Osteocyte (in vitro differentiated cells): Measurements from ENCODE around the gene TIMM23. TPM values are rescaled to one million over a fixed set of nuclear protein-coding genes. Genes with fewer than 3 reads are reported as not detected.

Source experiments
- DNase-seq: peaks from one replicate; pipeline ENCODE4 v3.0.0; 2021; ENCODE audit warnings: mixed read lengths; ENCODE audit not compliant: unreplicated experiment; ENCODE audit errors: extremely low spot score
- H3K27ac Mint-ChIP-seq: one replicate; pipeline ENCODE4 v1.8.0; 2021; ENCODE audit warnings: mild to moderate bottlenecking, mixed read lengths; ENCODE audit not compliant: unreplicated experiment
- H3K27me3 Mint-ChIP-seq: one replicate; pipeline ENCODE4 v1.8.0; 2021; ENCODE audit warnings: mixed read lengths; ENCODE audit not compliant: unreplicated experiment
- H3K36me3 Mint-ChIP-seq: one replicate; pipeline ENCODE4 v1.8.0; 2021; ENCODE audit warnings: mixed read lengths; ENCODE audit not compliant: unreplicated experiment
- H3K4me1 Mint-ChIP-seq: one replicate; pipeline ENCODE4 v1.8.0; 2021; ENCODE audit warnings: mixed read lengths; ENCODE audit not compliant: unreplicated experiment
- H3K4me3 Mint-ChIP-seq: one replicate; pipeline ENCODE4 v1.8.0; 2021; ENCODE audit warnings: mild to moderate bottlenecking, moderate library complexity, mixed read lengths; ENCODE audit not compliant: unreplicated experiment
- H3K9me3 Mint-ChIP-seq: one replicate; pipeline ENCODE4 v1.8.0; 2021; ENCODE audit warnings: mixed read lengths; ENCODE audit not compliant: unreplicated experiment
- CTCF ChIP-seq: fragments of 200-600 bp; sonication (generic); IDR thresholded peaks from 2 replicates; pipeline ENCODE4 v1.5.0; 2021; ENCODE audit warnings: antibody characterized with exemption, mild to moderate bottlenecking, moderate library complexity
- total RNA-seq: library from RNA; stranded (reverse); gene quantifications from 2 replicates; pipeline ENCODE4 v1.2.1, GENCODE V29; 2021

The TIMM23 gene
- total RNA-seq, 1 donor from 2014 or later: 61.1 TPM

- no peak overlapping the region for H3K4me3 Mint-ChIP-seq
- no peaks in the 10 kb centered on the region for H3K36me3 Mint-ChIP-seq
- DNase-seq: no peak
- no peaks in the 10 kb centered on the region for H3K27me3 Mint-ChIP-seq
- no peaks in the 10 kb centered on the region for H3K9me3 Mint-ChIP-seq
- no peak for TF ChIP-seq CTCF
- H3K4me1 Mint-ChIP-seq: peaks cover 68% of the 10 kb centered on the region
- peak overlapping the region; percentile 91 for H3K27ac Mint-ChIP-seq
Observed at GRCh38 chr10:46024948-46025347, 52.7 kb downstream of the TIMM23 start.

- Mint-ChIP-seq H3K4me1 (peaks cover 66% of the 10 kb centered on the region), H3K27ac (peak overlapping the region; percentile 35), H3K36me3 (no peaks in the 10 kb centered on the region), H3K9me3 (no peaks in the 10 kb centered on the region), H3K27me3 (no peaks in the 10 kb centered on the region), H3K4me3 (no peak overlapping the region)
- no peak for DNase-seq
- TF ChIP-seq CTCF: no peak
Observed at GRCh38 chr10:46025406-46025805, 53.1 kb downstream of the TIMM23 start.

- H3K27me3 Mint-ChIP-seq: no peaks in the 10 kb centered on the region
- no peaks in the 10 kb centered on the region for H3K9me3 Mint-ChIP-seq
- H3K4me3 Mint-ChIP-seq: no peak overlapping the region
- DNase-seq: no peak
- peaks cover 70% of the 10 kb centered on the region for H3K4me1 Mint-ChIP-seq
- no peak overlapping the region for H3K27ac Mint-ChIP-seq
- no peak for TF ChIP-seq CTCF
- H3K36me3 Mint-ChIP-seq: no peaks in the 10 kb centered on the region
Observed at GRCh38 chr10:46026106-46026505, 53.8 kb downstream of the TIMM23 start.

- Mint-ChIP-seq H3K4me1 (peaks cover 55% of the 10 kb centered on the region), H3K4me3 (peak overlapping the region; percentile 95), H3K36me3 (peaks cover 3% of the 10 kb centered on the region), H3K27ac (peak overlapping the region; percentile 88), H3K9me3 (no peaks in the 10 kb centered on the region), H3K27me3 (no peaks in the 10 kb centered on the region)
- peak; percentile 72 for TF ChIP-seq CTCF
- DNase-seq: no peak
Observed at GRCh38 chr10:46028584-46029460, 56.5 kb downstream of the TIMM23 start.

GRCh38 chr10:46029461-46030030 lies 57.3 kb downstream of the TIMM23 start:
- TF ChIP-seq CTCF: no peak
- DNase-seq: no peak
- H3K36me3 Mint-ChIP-seq: peaks cover 3% of the 10 kb centered on the region
- peaks cover 49% of the 10 kb centered on the region for H3K4me1 Mint-ChIP-seq
- no peaks in the 10 kb centered on the region for H3K27me3 Mint-ChIP-seq
- H3K9me3 Mint-ChIP-seq: no peaks in the 10 kb centered on the region
- H3K4me3 Mint-ChIP-seq: peak overlapping the region; percentile 95
- H3K27ac Mint-ChIP-seq: peak overlapping the region; percentile 88
